Measurements from ENCODE around the gene CBFA2T3.
"Not testable (repeated sequence)": the region's sequence is repeated elsewhere in the genome, so short reads cannot be mapped to it uniquely, and the experiment has no call there.

CBFA2T3 gene

DNA sequence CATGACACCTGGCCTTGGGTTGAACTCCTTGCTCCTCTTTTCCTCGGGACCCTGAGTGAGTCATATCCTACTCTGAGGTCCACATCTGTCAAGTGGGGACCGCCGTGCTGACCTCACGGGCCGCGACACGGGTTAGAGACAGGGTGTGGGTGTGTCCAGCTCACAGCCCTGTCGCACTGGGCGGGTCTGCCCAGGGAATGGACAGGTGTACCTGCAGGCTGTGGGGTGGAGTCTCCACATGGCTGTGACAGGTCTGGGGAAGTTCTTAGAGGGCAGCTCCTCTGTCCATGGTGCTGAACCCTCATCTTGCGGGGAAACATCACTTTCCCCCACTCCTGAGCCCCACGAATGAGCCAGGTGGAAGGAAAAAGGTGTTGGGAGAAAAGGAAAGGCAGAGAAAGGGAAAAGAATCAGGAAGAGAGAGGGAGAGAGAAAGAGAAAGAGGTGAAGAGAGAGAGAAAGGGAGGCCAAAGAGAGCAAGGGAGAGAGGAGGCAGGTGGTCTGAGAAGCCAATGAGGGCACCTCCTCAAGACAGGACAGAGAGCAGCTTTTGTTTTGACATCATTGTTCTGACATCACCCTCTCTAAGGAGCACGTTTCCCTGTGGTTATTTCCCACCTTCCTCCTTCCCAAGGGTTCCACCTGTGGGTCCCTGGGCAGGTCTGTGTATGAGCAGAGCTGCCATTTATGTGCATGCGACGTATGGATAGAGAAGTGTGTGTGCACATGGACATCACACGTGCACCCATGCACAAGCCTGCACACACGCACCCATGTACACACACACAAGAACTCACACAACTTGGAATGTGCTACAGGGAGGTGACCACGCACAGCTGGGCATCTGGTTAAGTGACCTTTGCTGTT, 32.6 kb upstream of the CBFA2T3 start:
- Histone ChIP-seq H3K27ac (ENCODE audit: low read length) (no peak overlapping the region), H3K4me1 (ENCODE audit: control insufficient read depth in 1 of 2, insufficient read depth in 2 of 2, low read length in 2 of 2) (no peaks in the 10 kb centered on the region), H3K27me3 (ENCODE audit: low read depth, low read length) (no peaks in the 10 kb centered on the region), H3K9me3 (ENCODE audit: control insufficient read depth in 1 of 2, low read length in 2 of 2) (no peaks in the 10 kb centered on the region), H3K36me3 (ENCODE audit: control insufficient read depth in 1 of 2, insufficient read depth in 2 of 2, low read length in 2 of 2) (no peaks in the 10 kb centered on the region), H3K4me3 (ENCODE audit: low read depth in 1 of 2, low read length in 2 of 2) (no peak overlapping the region)

DNA sequence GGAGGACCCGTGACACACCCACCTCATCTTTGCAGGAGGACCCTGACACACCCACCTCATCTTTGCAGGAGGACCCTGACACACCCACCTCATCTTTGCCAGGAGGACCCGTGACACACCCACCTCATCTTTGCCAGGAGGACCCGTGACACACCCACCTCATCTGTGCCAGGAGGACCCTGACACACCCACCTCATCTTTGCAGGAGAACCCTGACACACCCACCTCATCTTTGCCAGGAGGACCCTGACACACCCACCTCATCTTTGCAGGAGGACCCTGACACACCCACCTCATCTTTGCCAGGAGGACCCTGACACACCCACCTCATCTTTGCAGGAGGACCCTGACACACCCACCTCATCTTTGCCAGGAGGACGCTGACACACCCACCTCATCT, 31.8 kb upstream of the CBFA2T3 start:
- not testable (repeated sequence) for H3K36me3 ChIP-seq (ENCODE audit: control insufficient read depth in 1 of 2, insufficient read depth in 2 of 2, low read length in 2 of 2); H3K4me3 ChIP-seq (ENCODE audit: low read depth in 1 of 2, low read length in 2 of 2); H3K9me3 ChIP-seq (ENCODE audit: control insufficient read depth in 1 of 2, low read length in 2 of 2); H3K4me1 ChIP-seq (ENCODE audit: control insufficient read depth in 1 of 2, insufficient read depth in 2 of 2, low read length in 2 of 2); H3K27ac ChIP-seq (ENCODE audit: low read length); H3K27me3 ChIP-seq (ENCODE audit: low read depth, low read length)

GRCh38 chr16:89007371-89008249, 30.6 kb upstream of the CBFA2T3 start:
- no peaks in the 10 kb centered on the region for H3K9me3 ChIP-seq (ENCODE audit: control insufficient read depth in 1 of 2, low read length in 2 of 2)
- peaks cover 7% of the 10 kb centered on the region for H3K27me3 ChIP-seq (ENCODE audit: low read depth, low read length)
- H3K36me3 ChIP-seq (ENCODE audit: control insufficient read depth in 1 of 2, insufficient read depth in 2 of 2, low read length in 2 of 2), result no peaks in the 10 kb centered on the region
- H3K4me3 ChIP-seq (ENCODE audit: low read depth in 1 of 2, low read length in 2 of 2), result no peak overlapping the region
- peaks cover 0 to 9% of the 10 kb centered on the region in 2 donors for H3K4me1 ChIP-seq (ENCODE audit: control insufficient read depth in 1 of 2, insufficient read depth in 2 of 2, low read length in 2 of 2)
- no peak overlapping the region for H3K27ac ChIP-seq (ENCODE audit: low read length)

DNA sequence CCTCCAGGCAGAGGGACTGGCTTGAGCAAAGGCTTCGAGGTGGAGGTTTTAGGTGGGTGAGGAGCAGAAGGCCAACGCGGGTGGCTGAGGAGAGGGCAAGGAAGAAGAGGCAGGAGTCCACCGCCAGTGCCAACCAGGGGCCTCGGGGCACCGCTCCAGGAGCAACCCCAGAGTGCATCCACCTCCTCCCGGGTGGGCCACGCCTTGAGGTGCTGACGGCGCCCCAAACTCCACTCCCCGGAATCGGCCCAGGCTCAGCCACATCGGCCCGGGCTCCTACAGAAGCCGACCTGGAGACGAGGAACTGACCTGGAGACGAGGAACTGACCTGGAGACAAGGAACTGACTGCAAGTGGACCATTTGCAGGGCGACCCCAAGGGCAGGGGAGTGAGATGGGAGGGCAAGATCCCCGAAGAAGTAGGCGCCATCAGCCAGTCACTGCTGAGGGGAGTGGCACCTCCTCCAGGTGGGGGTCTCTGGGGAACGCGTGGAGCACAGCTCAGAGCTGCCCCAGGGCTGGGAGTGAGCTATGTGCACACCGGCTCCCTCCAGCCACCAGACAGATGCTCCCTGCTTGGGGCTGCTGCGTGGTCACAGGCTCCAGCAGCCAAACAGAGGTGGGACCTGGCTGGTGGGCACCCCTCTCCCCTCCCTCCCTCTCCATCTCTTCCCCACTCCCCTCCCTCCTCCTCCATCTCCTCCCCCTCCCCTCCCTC, 29.2 kb upstream of the CBFA2T3 start:
- Histone ChIP-seq H3K4me3 (ENCODE audit: low read depth in 1 of 2, low read length in 2 of 2) (no peak overlapping the region), H3K27me3 (ENCODE audit: low read depth, low read length) (peaks cover 7% of the 10 kb centered on the region), H3K9me3 (ENCODE audit: control insufficient read depth in 1 of 2, low read length in 2 of 2) (peaks cover 0 to 6% of the 10 kb centered on the region in 2 donors), H3K27ac (ENCODE audit: low read length) (no peak overlapping the region), H3K36me3 (ENCODE audit: control insufficient read depth in 1 of 2, insufficient read depth in 2 of 2, low read length in 2 of 2) (no peaks in the 10 kb centered on the region), H3K4me1 (ENCODE audit: control insufficient read depth in 1 of 2, insufficient read depth in 2 of 2, low read length in 2 of 2) (peaks cover 0 to 9% of the 10 kb centered on the region in 2 donors)

- no peak overlapping the region for H3K27ac ChIP-seq (ENCODE audit: low read length)
- H3K4me3 ChIP-seq (ENCODE audit: low read depth in 1 of 2, low read length in 2 of 2), result no peak overlapping the region
- H3K27me3 ChIP-seq (ENCODE audit: low read depth, low read length), result peaks cover 7% of the 10 kb centered on the region
- peaks cover 0 to 13% of the 10 kb centered on the region in 2 donors for H3K9me3 ChIP-seq (ENCODE audit: control insufficient read depth in 1 of 2, low read length in 2 of 2)
- H3K36me3 ChIP-seq (ENCODE audit: control insufficient read depth in 1 of 2, insufficient read depth in 2 of 2, low read length in 2 of 2), result no peaks in the 10 kb centered on the region
- peaks cover 0 to 9% of the 10 kb centered on the region in 2 donors for H3K4me1 ChIP-seq (ENCODE audit: control insufficient read depth in 1 of 2, insufficient read depth in 2 of 2, low read length in 2 of 2)
Measured at GRCh38 chr16:89005201-89006035, 28.4 kb upstream of the CBFA2T3 start.

DNA sequence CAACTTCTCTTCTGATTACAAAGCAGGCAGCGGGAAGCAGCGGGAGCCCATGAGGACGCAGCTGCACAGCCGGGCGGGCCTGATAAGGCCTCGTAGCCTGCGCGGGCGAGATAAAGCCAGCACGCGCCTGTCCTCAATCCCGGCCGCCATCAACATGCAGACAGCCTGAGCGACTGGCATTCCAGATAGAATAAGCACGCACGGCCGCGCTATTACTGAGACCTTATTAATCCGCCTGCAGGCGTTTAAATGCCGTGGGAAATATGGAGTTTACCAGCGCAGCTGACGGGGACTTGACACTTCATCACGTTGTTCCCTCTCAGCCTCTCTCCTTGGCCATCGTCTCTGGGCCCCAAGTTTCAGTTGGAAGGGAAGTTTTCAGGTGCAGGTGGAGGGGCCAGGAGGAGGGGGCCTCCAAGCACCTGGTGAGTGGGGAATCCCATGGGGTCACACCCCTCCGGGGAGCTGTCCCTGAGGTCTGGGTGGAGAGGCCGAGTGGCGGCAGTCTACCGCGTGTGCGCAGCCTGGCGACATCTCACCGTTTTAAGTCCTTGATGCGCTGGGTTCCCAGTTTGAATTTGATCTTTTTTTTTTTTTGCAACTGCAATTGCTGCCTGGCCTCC, 27.3 kb upstream of the CBFA2T3 start:
- Histone ChIP-seq H3K36me3 (ENCODE audit: control insufficient read depth in 1 of 2, insufficient read depth in 2 of 2, low read length in 2 of 2) (no peaks in the 10 kb centered on the region), H3K27me3 (ENCODE audit: low read depth, low read length) (peaks cover 7% of the 10 kb centered on the region), H3K4me3 (ENCODE audit: low read depth in 1 of 2, low read length in 2 of 2) (no peak overlapping the region), H3K4me1 (ENCODE audit: control insufficient read depth in 1 of 2, insufficient read depth in 2 of 2, low read length in 2 of 2) (peaks cover 0 to 9% of the 10 kb centered on the region in 2 donors), H3K9me3 (ENCODE audit: control insufficient read depth in 1 of 2, low read length in 2 of 2) (peaks cover 0 to 19% of the 10 kb centered on the region in 2 donors), H3K27ac (ENCODE audit: low read length) (no peak overlapping the region)

DNA sequence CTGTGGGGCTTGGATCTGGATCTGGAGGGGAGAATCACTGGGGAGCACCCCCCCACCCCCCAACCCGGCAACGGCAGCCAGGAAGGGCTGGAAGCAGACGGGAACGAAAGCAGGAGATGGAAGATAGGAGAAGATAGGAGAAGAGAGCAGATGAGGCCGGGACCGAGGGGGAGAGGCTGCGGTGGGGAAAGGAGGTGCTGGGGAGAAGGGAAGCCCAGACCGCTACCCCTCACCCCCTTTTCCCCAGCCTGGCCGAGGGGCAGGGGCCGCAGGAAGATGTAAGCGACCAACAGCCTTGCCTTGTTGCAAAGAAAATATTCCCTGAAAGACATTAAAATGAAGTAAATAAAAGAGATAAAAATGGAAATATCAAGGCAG, 26.8 kb upstream of the CBFA2T3 start:
- Histone ChIP-seq H3K4me3 (ENCODE audit: low read depth in 1 of 2, low read length in 2 of 2) (no peak overlapping the region), H3K4me1 (ENCODE audit: control insufficient read depth in 1 of 2, insufficient read depth in 2 of 2, low read length in 2 of 2) (peaks cover 0 to 9% of the 10 kb centered on the region in 2 donors), H3K9me3 (ENCODE audit: control insufficient read depth in 1 of 2, low read length in 2 of 2) (peaks cover 0 to 24% of the 10 kb centered on the region in 2 donors), H3K27ac (ENCODE audit: low read length) (no peak overlapping the region), H3K27me3 (ENCODE audit: low read depth, low read length) (peaks cover 7% of the 10 kb centered on the region), H3K36me3 (ENCODE audit: control insufficient read depth in 1 of 2, insufficient read depth in 2 of 2, low read length in 2 of 2) (no peaks in the 10 kb centered on the region)

DNA sequence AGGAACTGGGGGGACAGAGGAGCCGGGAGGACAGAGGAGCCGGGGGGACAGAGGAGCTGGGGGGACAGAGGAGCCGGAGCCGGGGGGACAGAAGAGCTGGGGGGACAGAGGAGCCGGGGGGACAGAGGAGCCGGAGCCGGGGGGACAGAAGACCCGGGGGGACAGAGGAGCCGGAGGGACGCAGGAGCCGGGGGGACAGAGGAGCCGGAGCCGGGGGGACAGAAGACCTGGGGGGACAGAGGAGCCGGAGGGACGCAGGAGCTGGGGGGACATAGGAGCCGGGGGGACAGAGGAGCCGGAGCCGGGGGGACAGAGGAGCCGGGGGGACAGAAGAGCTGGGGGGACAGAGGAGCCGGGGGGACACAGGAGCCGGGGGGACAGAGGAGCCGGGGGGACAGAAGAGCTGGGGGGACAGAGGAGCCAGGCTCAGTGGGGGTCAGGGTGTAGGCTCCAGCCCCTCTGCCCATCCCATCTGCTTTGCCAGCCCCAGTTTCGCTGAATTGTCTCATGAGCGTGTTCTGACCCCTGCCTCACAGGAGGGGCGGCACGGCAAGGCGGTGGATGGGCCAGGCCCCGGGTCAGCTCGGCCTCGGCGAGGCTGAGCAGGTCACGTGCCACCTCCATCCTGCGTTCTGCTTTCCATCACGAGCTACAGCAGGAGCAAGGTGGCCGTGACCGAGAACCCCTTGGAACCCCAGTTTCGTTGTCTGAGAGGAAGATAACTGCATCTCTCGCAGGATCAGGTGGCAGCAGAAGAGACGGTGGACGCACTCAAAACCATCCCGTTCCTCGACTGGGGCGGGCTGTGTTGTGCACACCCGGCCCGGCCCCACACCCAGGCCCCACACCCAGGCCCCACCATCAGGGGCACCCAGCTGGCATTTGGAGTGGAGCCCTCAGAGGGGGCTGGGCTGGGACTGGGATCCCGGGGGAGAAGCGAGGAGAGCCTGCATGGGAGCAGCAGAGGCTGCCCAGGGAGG, 26.1 kb upstream of the CBFA2T3 start:
- no peak overlapping the region for H3K4me3 ChIP-seq (ENCODE audit: low read depth in 1 of 2, low read length in 2 of 2)
- peaks cover 7% of the 10 kb centered on the region for H3K27me3 ChIP-seq (ENCODE audit: low read depth, low read length)
- no peaks in the 10 kb centered on the region for H3K36me3 ChIP-seq (ENCODE audit: control insufficient read depth in 1 of 2, insufficient read depth in 2 of 2, low read length in 2 of 2)

DNA sequence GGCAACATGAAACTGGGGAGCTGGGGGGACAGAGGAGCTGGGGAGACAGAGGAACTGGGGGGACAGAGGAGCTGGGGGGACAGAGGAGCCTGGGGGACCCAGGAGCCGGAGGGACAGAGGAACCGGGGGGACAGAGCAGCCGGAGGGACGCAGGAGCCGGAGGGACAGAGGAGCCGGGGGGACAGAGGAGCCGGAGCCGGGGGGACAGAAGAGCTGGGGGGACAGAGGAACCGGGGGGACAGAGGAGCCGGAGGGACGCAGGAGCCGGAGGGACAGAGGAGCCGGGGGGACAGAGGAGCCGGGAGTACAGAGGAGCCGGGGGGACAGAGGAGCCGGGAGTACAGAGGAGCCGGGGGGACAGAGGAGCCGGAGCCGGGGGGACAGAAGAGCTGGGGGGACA, 25.1 kb upstream of the CBFA2T3 start:
- not testable (repeated sequence) for H3K27me3 ChIP-seq (ENCODE audit: low read depth, low read length); H3K4me1 ChIP-seq (ENCODE audit: control insufficient read depth in 1 of 2, insufficient read depth in 2 of 2, low read length in 2 of 2); H3K27ac ChIP-seq (ENCODE audit: low read length); H3K36me3 ChIP-seq (ENCODE audit: control insufficient read depth in 1 of 2, insufficient read depth in 2 of 2, low read length in 2 of 2); H3K4me3 ChIP-seq (ENCODE audit: low read depth in 1 of 2, low read length in 2 of 2)
- H3K9me3 ChIP-seq (ENCODE audit: control insufficient read depth in 1 of 2, low read length in 2 of 2), result peaks cover 0 to 41% of the 10 kb centered on the region in 2 donors

More for the DNA sequence above, 26.1 kb upstream of the CBFA2T3 start:
- peaks cover 0 to 9% of the 10 kb centered on the region in 2 donors for H3K4me1 ChIP-seq (ENCODE audit: control insufficient read depth in 1 of 2, insufficient read depth in 2 of 2, low read length in 2 of 2)
- H3K27ac ChIP-seq (ENCODE audit: low read length), result no peak overlapping the region
- peaks cover 0 to 30% of the 10 kb centered on the region in 2 donors for H3K9me3 ChIP-seq (ENCODE audit: control insufficient read depth in 1 of 2, low read length in 2 of 2)

Measured in muscle layer of duodenum (tissue), 2 donors.